Measurements from ENCODE around the gene SLC23A3.

SLC23A3 gene

GRCh38 chr2:219129589-219129988, 40.2 kb downstream of the SLC23A3 start:
- Histone ChIP-seq H4K20me1 (ENCODE audit: insufficient read depth, low read length) (peaks cover 9% of the 10 kb centered on the region; the same call in 1 of the 2 replicates), H3K4me1 (ENCODE audit: insufficient read depth, low read length) (no peaks in the 10 kb centered on the region), H3K79me2 (ENCODE audit: insufficient read depth, low read length) (no peaks in the 10 kb centered on the region), H2AFZ (ENCODE audit: low read depth, low read length) (no peak overlapping the region), H3K9me3 (ENCODE audit: insufficient read depth, low read length, severe bottlenecking) (no peaks in the 10 kb centered on the region), H3K27ac (ENCODE audit: low read length) (no peak overlapping the region), H3K4me2 (ENCODE audit: insufficient read depth, low read length) (no peak overlapping the region), H3K36me3 (ENCODE audit: insufficient read depth, low read length) (no peaks in the 10 kb centered on the region), H3K27me3 (ENCODE audit: insufficient read depth, low read length, poor library complexity) (no peaks in the 10 kb centered on the region), H3K9ac (ENCODE audit: low read depth, low read length) (no peak overlapping the region), H3K4me3 (ENCODE audit: low read depth in 1 of 2, low read length in 2 of 2) (no peak overlapping the region)
- no peak for TF ChIP-seq CTCF (IDR thresholded peaks at IDR 0.05; ENCODE audit: borderline replicate concordance, extremely low read depth, low read length, poor library complexity, severe bottlenecking)
- no peak for TF ChIP-seq EZH2 (IDR thresholded peaks at IDR 0.05; ENCODE audit: borderline replicate concordance, low read depth, low read length, severe bottlenecking)
- DNase-seq: no peak
- no peak for ATAC-seq (ENCODE audit: insufficient read depth, low read depth)

- H2AFZ ChIP-seq (ENCODE audit: low read depth, low read length): no peak overlapping the region
- no peaks in the 10 kb centered on the region for H3K9me3 ChIP-seq (ENCODE audit: insufficient read depth, low read length, severe bottlenecking)
- H3K4me2 ChIP-seq (ENCODE audit: insufficient read depth, low read length): no peak overlapping the region
- no peak overlapping the region for H3K27ac ChIP-seq (ENCODE audit: low read length)
- H3K79me2 ChIP-seq (ENCODE audit: insufficient read depth, low read length): no peaks in the 10 kb centered on the region
- no peaks in the 10 kb centered on the region for H3K4me1 ChIP-seq (ENCODE audit: insufficient read depth, low read length)
- H3K4me3 ChIP-seq (ENCODE audit: low read depth in 1 of 2, low read length in 2 of 2): no peak overlapping the region
- H3K36me3 ChIP-seq (ENCODE audit: insufficient read depth, low read length): no peaks in the 10 kb centered on the region
- no peak overlapping the region for H3K9ac ChIP-seq (ENCODE audit: low read depth, low read length)
- peaks cover 9% of the 10 kb centered on the region; the same call in 1 of the 2 replicates for H4K20me1 ChIP-seq (ENCODE audit: insufficient read depth, low read length)
- TF ChIP-seq CTCF (IDR thresholded peaks at IDR 0.05; ENCODE audit: borderline replicate concordance, extremely low read depth, low read length, poor library complexity, severe bottlenecking): no peak
- no peak for TF ChIP-seq EZH2 (IDR thresholded peaks at IDR 0.05; ENCODE audit: borderline replicate concordance, low read depth, low read length, severe bottlenecking)
- DNase-seq (no peak), ATAC-seq (ENCODE audit: insufficient read depth, low read depth) (no peak)
- H3K27me3 ChIP-seq (ENCODE audit: insufficient read depth, low read length, poor library complexity): no peaks in the 10 kb centered on the region
These were observed 41.4 kb downstream of the SLC23A3 start for GRCh38 chr2:219128396-219128795.

- no peak for ATAC-seq (ENCODE audit: insufficient read depth, low read depth)
These were observed 42.7 kb downstream of the SLC23A3 start for GRCh38 chr2:219127037-219127635.

More at GRCh38 chr2:219127037-219127635, 42.7 kb downstream of the SLC23A3 start:
- no peaks in the 10 kb centered on the region for H3K36me3 ChIP-seq (ENCODE audit: insufficient read depth, low read length)
- no peak overlapping the region for H3K27ac ChIP-seq (ENCODE audit: low read length)
- no peaks in the 10 kb centered on the region for H3K27me3 ChIP-seq (ENCODE audit: insufficient read depth, low read length, poor library complexity)
- no peak overlapping the region for H3K9ac ChIP-seq (ENCODE audit: low read depth, low read length)
- DNase-seq: no peak
- no peaks in the 10 kb centered on the region for H3K79me2 ChIP-seq (ENCODE audit: insufficient read depth, low read length)
- TF ChIP-seq EZH2 (IDR thresholded peaks at IDR 0.05; ENCODE audit: borderline replicate concordance, low read depth, low read length, severe bottlenecking): no peak
- TF ChIP-seq CTCF (IDR thresholded peaks at IDR 0.05; ENCODE audit: borderline replicate concordance, extremely low read depth, low read length, poor library complexity, severe bottlenecking): no peak
- peaks cover 9% of the 10 kb centered on the region; the same call in 1 of the 2 replicates for H4K20me1 ChIP-seq (ENCODE audit: insufficient read depth, low read length)
- no peak overlapping the region for H2AFZ ChIP-seq (ENCODE audit: low read depth, low read length)
- H3K4me3 ChIP-seq (ENCODE audit: low read depth in 1 of 2, low read length in 2 of 2): no peak overlapping the region
- H3K4me2 ChIP-seq (ENCODE audit: insufficient read depth, low read length): no peak overlapping the region
- no peaks in the 10 kb centered on the region for H3K4me1 ChIP-seq (ENCODE audit: insufficient read depth, low read length)
- no peaks in the 10 kb centered on the region for H3K9me3 ChIP-seq (ENCODE audit: insufficient read depth, low read length, severe bottlenecking)
